Stimulated activated CD8-positive, alpha-beta memory T cell treated with anti-CD3 and anti-CD28 coated beads, Interleukin-4, amount 100 ng/mL, for 48 hours (primary cell): ENCODE results near the gene RAPGEF1.
"Not testable (repeated sequence)": the region's sequence is repeated elsewhere in the genome, so short reads cannot be mapped to it uniquely, and the experiment has no call there.

Experiments used
- DNase-seq: peaks from one replicate; pipeline ENCODE4 v3.0.0-alpha.2; 2020

Gene RAPGEF1

DNA sequence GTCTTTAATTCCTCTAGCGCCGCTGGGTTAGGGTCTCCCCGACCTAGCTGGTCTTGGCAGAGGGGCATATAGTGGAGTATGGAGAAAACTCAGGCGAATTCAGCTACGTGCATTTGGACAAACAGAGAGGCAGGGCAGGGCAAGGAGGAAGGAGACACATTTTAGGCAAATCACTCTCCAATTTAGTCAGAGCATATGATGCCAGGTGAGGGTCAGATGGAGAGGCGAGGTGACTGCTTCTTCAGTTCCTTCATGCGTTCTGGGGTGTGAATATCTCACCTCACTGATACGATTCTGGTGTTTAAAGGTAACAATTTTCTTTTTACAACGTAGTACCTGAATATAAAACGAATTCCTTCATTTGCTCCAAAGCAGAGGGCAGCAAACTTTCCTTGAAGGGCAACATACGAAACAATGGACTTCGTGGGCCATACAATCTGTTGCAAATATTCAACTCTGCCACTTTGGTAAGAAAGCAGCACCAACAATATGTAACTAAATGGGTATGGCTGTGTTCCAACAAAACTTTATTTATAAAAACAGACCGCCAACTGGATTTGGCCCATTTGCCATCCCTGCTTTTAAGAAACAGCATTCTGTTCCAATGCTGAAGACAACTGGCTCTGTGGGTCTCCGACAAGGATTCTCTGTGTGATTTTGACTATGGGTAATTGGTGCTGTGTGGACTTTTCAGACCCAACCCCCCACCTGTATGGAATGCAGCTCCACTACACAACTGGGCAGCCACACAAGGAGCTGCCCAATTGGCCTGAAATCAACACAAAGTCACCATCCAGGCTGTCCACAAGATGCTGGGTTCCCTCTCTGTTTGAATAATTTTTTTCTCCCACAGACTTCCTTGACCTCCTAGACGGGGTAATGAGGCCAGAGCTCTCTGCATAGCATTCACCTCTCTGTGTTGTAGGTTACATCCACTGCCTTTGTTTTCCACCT is 53.8 kb downstream of the RAPGEF1 start:
- no peak for DNase-seq

DNA sequence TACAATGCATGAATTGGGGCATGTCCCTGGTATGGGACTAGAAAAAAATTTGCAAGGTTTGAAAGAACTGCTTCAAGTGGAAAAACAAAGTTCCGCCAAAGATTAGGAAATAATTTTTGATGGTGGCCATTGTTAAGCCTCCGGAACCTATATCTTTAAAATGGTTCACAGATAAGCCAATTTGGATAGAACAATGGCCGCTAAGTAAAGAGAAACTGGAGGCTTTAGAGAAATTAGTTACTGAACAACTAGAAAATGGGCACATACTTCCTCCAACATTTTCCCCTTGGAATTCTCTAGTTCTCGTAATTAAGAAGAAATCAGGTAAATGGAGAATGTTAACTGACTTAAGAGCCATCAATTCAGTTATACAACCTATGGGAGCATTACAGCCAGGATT is 56.8 kb downstream of the RAPGEF1 start:
- DNase-seq: not testable (repeated sequence)

DNA sequence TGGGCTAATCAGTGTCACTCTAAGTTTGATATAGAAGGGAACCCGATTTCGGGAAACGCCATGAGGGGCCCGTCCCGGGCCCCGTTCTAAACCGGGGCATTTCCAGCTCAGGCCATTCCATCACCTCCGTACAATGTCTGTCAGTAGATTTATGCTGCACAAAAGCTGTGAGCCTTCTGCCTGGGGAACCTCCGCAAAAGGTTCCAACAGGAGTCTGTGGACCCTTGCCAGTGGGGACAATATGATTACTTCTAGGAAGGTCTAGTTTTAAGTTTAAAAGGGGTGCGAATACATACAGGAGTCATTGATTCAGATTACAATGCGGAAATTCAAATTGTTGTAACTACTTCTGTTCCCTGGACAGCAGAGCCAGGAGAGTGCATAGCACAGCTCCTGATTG is 57.6 kb downstream of the RAPGEF1 start:
- no peak for DNase-seq

DNA sequence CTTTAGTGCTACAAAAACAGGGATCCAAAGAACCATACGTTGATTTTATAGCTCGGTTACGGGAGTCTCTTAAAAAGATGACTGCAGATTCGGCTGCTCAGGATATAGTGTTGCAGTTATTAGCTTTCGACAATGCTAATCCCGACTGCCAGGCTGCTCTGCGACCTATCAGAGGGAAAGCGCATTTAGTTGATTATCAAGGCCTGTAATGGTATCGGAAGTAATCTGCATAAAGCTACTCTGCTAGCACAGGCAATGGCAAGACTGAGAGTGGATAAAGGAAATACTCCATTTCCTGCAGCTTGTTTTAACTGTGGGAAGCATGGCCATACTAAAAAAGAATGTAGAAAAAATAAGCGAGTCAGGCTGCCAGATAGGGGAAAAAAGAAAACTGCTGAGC is 58.0 kb downstream of the RAPGEF1 start:
- DNase-seq: not testable (repeated sequence)

DNA sequence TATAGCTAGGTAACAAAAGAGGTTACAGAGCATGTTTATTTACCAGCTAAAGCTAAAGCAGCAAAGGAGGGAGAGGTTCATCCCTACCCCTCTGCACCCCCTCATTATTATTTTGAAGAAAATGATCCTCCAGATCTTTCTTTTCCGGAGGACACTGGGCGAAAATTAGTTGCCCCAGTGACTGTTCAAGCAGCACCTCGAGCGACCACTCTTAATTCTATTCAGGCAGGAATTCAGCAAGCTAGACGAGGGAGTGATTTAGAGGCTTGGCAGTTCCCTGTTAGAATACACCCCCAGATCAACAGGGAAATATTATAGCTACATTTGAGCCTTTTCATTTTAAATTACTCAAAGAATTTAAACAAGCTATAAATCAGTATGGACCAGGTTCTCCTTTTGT is 58.8 kb downstream of the RAPGEF1 start:
- not testable (repeated sequence) for DNase-seq

DNA sequence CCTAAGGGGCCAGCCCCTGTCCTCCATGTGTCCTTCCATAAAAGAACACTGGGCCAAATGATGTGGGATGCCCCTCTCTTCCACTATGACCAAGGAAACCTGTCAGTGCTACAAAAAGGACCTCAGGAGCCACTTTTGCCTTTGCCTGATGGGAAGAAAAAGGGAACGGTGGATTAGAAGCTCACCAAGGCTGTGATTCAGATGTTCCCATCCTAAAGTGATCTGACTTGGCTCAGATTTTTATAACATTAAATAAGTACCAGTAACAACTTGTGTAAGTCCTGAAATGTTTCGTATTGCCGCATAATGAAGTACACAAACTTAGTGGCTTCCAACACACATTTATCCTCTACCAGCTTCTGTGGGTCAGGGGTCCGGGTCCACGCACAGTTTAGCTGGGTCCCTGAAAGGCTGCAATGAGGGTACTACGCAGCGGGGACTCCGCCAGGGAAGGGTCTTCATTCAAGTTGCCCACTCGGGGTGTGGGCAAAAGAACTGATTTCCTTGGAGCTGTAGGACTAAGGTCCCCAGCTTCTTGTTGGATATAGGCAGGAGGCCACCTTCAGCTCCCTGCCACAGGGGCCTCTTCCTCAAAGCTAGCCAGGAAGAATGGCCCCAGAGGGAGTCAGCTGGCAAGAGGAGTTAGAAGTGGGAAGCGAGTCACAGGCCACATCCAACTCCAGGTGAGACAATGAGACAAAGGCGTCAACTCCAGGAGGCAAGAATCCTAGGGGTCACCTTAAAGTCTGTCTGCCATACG is 60.4 kb downstream of the RAPGEF1 start:
- DNase-seq: no peak

DNA sequence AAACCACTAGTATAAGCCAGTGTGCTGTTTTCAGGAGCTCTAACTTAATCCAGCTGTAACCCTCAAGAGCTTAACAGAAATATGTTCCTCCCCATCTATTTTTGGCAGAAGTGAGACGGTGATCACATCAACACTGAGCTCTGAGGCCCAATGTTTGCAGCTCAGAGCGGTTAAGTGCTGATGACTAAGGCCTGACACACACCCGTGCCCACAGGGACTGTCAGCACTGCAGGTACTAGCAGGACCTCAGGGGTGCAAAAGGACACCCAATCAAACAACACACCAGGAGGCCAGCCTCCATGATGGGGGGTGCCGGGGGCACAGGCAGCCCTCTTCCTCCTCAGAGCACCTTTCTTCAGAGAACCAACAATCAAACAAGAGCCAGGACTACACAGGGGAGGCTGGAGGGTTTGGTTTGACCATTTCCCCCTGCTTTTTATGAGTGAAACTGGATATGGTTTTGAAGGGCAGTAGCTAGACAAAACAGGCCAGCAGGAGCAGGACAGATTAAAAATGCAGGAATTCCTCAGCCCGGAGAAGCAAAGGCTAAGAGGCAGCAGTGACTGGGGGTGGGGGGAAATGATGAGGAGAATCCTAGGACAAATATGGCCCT is 61.3 kb downstream of the RAPGEF1 start:
- DNase-seq: peak; percentile 84

DNA sequence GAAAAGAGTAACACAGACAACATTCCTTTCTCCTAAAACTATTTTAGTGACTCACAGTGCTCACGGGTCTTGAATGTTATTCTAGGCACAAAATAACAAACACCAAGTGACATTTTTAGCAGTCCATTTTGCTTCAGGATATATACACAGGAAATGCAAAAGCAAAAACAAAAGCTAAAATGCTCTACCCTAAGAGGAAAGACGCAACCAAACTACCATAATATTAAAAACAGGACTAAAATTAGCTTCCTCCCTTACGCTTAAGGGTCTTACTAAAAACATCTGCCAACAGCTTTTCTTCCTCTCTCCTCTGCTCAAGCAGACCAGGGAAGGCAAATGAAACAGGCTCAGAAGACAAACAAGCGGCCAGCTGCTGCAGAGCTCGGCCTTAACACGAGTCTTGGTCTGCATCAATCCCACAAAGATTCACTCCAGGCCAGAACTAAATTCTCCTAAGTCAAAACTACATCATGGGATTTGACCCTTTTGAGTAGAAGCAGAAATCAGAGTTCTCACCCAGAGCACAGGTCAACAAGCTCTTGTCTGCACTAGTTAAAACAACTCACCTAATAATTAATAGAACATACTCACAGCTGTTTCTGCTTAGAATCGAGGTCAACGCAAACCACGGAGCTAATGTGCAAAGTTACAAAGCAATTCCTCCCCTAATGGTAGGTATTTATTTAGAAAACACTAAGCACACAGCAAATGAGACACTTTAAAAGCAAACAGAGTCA is 62.3 kb downstream of the RAPGEF1 start:
- no peak for DNase-seq

DNA sequence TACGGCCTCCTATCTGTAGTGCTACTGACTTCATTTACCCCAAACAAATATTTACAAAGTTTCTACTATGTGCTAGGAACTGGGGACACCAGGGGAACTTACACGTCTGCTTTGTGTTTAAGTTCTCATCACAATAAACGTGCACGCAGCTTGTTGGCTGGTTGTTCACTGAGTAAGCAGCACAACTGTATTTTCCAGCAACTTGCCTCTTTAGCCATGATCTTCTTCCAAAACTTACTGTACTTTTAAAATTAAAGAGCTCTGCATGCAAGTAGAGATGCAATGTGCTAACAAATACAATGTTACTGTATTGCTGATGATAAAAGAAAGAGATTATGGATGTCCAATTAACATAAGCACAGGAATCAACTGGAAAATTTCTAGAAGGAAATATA is 62.8 kb downstream of the RAPGEF1 start:
- no peak for DNase-seq

DNA sequence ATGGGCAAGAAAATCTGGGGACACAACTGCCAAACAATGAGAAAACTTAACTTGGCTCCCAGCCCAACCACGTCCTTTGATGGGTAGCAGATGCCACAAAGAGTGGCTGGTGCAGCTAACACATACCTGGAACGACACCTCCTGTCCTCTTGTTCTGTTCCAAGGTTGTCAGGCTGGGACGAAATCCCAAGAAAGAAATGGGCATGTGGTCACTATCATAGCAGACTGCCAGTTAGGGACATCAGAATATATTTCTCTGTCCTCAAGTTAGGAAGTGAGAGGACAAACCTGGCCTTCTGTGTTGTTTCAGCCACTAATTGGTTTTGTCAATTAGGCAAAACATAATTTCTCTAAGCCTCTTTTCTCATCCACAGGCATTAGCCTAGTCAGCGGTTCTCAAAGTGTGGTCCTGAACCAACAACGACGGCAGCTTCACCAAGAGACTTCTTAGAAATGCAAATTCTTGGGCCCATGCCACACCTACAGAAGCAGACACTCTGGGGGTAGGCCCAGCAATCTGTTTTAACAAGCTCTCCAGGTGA is 63.4 kb downstream of the RAPGEF1 start:
- DNase-seq: no peak

DNA sequence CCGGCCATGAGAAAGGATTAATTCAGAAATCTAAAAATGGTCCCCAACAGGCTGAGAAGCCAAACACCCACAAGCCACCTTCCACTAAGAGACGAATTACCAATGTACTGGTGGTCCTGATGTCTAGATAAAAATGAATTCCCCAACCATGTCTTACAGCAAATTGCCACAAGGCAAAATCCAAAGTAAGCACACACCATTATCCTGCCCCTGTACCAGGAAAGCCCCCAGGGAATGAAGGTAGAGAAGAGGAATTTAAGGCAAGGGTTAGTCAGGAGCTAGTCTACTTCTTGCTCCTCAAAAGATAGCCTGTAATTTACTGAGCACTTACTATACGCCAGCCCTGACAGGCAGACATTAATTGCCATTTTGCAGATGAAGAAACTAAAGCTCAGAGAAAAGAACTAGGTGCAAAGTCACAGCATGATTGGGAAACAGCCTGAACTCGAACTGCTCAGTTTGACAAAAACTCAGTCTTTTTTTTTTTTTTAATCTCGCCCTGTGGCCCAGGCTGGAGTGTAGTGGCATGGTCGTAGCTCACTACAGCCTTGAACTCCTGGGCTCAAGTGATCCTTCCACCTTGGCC is 64.3 kb downstream of the RAPGEF1 start:
- DNase-seq: no peak

DNA sequence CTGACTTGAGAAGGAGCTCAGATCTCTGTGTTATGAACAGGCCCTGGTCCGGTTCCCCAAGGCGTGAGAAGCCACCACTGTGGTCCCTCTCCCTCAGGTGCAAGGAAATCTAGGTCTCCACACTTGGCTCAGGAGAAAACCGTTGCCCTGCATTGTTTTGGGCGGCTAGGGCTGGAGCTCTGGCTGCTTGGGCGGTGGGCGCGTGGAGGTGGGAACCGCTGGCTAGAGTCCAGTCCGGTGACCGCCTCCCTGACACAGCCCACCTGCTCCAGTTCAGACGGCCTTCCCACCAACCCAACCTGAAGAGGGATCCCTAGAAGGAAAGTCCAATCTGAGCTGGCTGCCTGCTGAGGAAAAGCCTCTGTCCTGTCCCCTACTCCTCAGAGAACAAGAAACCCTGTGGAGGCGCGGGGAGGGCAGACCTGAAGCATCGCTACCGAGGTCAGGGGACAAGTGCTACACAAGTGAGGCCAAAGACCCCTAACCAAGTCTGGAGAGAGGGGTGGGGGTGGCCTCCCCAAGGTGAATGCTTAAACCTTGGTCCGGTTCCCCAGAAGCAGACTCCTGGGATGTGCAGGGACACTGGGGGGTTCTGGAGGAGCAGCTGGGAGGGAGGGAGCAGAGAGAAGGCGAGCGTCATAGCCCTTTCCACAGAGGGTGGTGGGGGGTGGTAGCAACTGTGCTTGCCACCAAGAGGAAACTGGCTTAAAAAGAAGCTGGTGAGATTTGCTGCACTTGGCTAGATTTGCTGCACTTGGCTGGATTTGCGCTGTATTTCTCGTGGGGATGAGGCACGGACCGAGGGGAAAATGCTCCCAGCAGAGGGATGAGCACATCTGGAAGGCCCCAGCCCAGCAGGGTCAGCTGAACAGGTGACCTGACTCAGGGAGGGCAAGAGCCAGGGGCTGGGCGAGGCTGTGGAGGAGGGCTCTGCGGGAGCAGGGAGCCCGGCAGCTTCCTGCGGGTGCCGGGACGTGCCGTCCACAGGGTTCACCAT is 65.2 kb downstream of the RAPGEF1 start:
- peak; percentile 21 for DNase-seq

DNA sequence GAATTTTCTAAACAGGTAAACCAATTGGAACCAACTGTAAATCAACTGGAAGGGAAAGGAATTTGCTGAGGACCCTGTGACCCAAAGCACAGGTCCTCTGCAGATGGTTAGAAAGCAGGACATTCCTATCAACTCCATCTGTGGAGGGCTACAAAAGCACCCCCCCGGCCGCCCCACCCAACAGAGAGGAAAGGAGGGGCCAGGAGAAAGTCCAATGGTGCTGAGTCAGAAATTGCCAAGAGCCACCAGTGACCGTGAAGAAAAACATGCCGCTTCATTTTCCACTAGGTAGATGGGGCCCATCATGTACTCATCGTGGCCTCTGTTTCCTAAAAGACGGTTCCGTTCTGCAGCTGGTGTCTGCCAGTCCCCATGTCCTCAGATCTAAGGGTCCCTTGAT is 66.3 kb downstream of the RAPGEF1 start:
- DNase-seq: peak; percentile 17

DNA sequence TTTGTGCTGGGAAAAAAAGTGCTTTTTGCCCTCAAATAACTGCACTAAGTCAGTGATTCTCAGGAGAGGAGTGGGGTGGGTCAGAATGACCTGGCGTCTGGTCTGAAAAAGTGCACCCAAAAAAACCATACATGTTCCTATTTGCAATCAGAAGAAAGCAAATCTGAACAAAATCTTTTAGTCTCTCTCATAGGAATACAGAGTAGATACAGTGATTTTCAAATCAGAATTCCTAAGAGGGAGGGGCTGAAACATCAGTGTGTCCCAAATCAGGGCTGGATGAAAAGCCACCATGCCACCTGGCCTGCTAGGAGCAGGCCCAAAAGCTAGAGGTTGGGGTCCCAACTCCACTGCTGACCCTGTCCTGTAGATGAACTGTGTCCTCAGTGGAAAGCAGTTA is 66.8 kb downstream of the RAPGEF1 start:
- no peak for DNase-seq

DNA sequence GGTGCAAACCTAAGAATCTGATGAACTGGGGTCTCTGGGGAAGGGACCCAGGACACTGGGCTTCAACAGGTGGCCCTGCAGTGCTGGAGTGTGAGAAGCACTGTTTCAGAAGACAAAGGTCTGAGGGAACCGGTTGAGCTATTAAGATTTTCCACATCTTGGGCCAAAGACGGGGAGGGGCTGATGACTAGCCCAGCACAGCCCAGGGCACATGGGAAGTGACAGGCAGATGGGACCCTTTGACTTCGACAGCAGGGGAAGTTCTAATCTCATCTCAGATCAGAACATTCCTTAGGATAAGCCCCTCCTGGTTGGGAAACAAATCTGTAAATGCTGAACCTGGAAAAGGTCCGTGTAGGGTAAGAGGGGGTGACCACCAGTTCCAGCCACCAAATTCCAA is 67.4 kb downstream of the RAPGEF1 start:
- peak; percentile 25 for DNase-seq

DNA sequence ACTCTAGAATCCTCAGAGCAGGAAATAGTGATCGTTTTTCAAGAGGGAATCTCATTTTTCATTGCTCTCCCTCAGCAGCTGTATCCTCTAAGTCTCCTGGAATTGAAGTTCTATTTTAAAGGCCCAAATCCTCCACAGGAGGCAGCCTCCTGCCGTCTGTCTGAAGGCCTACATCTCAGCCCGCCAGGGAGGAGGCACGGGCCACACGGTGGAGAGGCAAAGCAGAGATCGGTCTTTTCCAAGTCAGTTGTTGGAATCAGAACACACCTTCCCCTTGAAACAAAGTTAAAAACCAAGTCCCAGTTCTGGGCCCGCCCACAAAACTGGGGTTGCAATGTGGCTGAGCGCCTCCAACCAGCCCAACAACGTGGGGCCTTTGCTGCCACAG is 68.7 kb downstream of the RAPGEF1 start:
- peak; percentile 31 for DNase-seq

DNA sequence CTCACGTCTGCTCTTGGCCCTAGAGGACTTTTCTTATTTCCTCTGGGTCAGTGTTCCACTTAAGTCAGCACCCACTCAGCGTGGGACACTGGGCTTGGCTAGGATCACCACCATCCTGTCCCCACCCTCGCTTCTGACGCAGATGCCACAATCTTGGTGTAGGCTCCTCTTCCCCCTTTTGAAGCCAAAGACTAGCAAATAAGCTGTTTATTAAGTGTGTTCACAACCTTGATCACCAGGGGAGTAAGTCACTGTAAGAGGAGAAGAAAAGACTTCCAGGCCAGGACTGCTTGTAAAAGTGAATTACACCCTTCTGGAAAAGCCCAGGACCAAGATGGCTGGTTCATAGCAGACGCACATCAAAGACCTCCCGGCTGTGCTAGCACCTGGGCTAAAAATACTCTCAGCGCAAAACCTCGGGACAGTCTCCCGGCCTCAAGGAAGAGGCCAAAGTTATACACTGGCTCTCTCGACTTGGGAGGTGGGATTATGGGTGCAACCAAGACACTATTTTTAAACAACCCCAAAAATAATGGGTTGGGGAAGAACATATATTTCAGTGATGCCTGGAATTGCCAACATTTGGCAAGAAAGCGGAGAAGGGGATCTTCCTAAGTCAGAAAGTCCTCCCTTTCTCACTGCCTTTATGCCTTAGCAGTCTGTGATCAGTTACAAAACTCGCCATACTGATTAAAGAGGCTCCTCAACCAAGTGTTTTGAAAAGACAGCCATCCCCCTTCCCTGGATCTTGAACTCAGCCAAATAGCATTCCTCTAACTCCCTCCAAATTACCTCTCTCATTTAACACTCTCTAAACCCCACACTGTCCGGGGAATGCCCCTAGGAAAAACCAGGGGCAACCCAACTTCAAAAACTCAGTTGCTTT is 69.4 kb downstream of the RAPGEF1 start:
- DNase-seq: peak; percentile 35

DNA sequence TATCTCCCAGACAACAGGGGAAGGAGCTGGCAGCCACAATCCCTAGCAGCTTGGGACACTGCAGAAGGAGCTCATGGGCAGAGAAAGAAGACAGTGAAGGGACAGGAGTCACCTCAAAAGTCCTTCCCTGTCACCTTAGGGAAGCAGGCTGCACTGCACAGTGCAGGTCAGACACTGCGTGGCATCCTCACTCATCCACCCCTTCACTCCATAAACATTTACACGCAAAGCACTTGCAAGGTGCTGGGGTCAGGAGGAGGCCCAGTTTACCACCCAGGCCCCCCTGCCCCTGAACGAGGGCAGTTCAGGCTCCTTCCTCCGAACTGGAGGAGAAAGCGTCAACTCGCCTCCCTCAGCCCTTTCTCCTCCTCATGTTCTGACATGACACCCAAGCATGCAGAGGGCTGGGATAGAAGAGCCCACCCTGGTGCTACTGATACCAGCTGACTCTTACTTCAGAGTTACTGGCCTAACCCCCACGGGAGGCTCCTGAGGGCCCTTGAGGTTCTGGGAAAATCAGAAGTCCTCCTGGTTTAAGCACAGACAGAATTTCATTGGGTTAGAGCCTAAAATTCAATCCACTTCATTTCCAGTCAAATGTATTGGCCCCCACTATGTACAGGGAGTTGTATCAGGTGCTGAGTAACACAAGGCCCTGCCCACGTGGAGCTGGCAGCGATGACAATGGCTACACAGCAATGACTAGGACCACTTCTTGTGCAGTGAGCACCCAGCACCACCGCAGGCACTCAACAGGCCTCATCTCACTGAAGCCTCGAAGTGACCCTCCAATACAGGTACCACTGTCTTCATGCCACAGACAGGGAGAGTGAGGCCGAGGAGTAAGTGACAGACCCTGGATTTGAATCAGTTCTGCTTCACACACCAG is 70.4 kb downstream of the RAPGEF1 start:
- peak; percentile 68 for DNase-seq
